ENCODE data around the gene GCH1.

Gene GCH1

DNA sequence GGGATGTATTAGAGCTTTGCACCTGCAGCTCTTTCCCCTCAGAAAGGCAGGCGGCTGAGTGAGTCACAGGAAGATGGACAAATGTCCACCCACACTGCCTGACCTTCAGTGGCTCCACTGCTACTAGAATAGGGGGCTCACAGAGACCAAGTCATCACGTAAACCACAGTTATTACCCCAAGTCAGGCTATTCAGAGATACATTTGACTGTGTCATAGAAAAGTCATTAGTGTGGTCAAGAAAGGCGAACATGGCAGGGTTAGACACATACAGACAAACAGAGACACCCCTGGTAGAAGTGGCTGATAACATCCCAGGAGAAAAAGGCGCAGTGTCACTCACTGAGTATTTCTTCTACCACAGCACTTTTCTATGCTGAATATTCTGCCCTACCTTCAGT is 36.0 kb downstream of the GCH1 start:
- DNase-seq (ENCODE audit: low read depth), result no peak

DNA sequence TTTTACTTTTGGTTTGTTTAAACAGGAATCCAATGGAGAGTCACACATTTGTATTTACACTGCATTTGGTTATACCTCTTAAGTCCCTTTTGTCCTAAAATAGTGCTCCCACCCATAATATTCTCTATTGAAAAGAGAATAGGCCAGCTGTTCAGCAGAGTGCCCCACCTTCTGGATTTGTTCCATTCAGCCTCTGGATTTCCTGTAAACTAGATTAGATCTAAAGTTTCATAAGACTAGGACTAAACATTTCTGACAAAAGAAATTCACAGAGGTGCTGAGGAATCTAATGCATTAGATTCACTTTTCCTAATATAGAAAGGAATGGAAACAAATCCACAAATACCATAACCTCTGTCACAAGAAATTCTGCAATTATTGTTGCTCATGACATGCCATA is 38.1 kb downstream of the GCH1 start:
- DNase-seq (ENCODE audit: low read depth), result no peak

DNA sequence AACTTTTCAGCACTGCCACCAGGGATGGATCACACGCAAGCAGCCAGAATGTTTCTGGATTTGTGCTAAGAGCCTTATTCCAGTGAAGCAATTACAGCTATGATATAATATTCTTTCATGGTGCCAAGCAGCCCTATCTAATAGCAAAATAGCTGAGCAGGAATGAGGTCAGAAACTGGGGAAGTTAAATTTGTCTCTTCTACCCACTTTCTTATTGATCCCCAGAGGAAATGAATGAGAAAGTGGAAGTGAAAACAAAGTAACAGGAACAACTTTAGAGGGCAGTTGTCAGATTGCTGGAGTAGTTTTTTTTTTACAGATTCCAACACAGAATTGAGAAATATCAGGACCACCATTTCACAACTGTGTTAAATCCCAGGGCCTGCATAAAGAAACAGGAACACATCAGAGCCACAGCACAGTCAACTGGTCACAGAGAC is 44.8 kb downstream of the GCH1 start:
- DNase-seq (ENCODE audit: low read depth), result no peak

DNA sequence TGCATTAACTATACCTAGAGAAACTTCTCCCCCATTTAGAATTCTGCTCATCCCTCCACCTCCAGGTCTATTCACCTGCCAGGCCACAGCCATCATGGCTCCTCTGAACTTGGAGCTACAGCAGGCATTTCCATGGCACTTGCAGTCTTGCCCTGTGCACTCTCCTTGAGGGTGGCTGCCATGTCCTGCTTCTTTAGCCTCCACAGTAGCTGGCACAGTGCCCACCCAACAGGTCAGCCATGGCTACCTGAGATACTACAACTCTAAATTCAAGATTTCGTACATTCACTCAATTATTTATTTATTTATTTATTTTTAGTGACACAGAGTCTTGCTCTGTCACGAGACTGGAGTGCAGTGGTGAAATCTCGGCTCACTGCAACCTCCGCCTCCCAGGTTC is 46.5 kb downstream of the GCH1 start:
- DNase-seq (ENCODE audit: low read depth), result no peak

DNA sequence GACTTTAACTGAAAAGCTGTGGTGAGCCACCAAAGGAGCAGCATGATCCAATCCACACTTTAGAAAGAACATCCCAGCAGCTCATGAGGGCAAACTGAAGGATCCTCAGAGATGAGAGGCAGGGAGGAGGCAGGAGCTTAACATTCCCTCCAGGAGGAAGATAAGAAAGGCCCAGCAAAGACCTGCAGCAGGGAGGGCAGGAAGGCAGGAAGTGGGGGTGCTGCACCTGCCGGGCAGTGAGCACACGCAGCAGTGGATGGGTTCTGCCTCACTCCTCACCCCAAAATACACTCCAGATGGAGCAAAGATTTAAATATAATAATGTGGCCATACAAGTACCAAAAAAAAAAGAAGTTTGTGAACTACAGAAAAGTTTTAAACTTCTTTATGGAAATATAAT is 48.4 kb downstream of the GCH1 start:
- DNase-seq (ENCODE audit: low read depth), result no peak

DNA sequence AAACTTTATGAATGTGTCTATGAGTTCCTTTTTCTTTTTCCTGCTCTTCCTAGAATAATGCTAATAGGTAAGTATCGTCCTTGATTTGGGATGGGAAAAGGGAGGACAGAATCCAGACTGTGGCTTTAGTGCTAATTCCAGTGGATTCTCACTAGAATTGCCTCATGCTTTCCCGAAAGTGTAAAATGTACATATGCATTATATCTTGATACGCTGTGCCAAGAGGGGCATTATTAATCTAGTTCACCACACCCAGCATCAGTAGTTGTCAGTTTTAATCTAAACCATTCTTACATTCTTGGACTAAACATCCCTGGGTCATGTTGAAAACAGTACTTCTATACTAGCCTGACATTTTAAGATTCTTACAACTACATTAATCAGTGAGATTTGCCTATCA is 49.3 kb downstream of the GCH1 start:
- DNase-seq (ENCODE audit: low read depth), result no peak

DNA sequence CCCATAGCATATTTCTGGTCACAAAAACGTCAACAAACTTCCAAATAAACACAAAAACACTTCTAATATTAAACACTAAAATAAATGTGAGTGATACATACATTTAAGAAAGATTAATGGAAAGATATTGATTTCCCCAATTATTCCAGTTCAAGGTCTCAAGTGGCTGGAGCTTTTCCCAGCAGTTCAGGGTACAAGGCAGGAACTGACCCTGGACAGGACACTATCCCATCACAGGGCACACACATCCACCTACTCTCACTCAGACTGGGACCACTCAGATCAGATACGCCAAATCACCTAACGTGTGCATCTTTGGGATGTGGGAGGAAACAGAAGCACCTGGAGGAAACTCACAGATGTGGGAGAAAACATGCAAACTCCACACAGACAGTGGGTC is 50.4 kb downstream of the GCH1 start:
- DNase-seq (ENCODE audit: low read depth), result no peak

DNA sequence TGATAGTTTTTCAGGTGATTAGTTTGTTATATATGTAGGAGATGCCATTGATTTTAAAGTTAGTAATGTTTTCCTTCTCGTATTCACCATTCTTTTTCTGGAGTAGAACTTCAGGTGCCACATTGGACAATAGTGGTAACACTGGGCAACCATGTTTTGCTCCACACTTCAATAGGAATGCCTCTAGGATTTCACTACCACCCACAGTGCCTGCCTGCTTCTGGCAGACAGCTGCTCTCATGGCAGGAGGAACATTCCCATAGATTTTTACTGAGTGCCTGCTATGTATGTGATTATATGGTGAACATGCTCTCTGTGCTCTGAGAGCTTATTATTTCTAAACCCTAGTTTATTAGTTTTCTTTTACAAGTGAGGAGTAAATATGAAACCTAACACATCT is 53.7 kb downstream of the GCH1 start:
- DNase-seq (ENCODE audit: low read depth), result no peak

DNA sequence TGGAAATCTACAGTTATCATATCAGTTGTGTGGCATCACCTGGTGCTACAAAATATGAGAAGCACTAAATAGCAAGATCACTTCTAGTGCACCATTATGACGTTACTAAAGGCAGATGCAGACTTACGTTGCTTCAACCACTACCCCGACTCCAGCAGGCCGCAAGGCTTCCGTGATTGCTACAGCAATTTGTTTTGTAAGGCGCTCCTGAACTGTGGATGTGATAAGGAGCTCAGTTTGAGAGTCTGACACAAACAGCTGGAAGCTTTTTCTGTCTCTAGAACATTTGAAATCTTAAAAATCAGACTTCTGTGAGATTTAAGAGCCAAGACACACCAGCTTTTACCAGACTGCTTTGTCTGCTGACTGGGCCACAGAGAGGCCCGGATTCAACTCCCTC is 57.0 kb downstream of the GCH1 start:
- DNase-seq (ENCODE audit: low read depth), result no peak

DNA sequence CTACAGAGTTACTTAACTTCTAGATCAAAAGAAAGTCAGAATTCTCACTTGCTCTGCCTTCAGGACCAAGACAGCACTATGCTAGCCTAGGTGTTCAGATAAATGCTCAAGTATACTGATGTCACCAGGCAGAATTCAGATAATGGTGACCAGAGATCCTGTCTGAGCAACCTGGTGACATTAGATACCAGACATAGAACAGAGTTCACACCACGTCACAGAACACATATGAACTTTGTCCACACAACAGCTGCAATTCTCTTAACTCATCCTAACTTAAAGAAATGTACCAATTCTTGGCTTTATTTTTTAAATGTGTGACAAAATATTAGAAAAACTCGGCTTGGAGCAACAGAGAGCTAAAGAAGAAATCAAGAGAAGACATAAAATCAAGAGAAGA is 58.1 kb downstream of the GCH1 start:
- DNase-seq (ENCODE audit: low read depth), result no peak

DNA sequence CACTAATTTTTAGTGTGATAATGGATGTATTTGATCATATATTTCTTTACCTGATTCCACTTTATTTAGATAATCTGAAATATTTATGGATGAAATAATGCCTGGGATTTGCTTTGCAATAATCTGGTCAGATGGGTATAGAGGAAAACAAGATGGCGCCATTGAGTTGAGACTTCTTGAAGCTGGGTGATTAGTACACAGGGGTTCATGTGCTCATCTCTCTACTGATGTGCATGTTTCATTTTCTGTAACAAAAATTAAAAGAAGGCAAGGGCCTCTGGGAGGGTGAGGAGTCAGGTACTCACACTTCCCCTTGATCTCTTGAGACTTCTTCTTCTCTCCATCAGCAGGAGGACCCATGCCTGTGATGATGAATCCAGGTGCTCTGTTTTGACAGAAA is 61.8 kb downstream of the GCH1 start:
- DNase-seq (ENCODE audit: low read depth), result no peak

DNA sequence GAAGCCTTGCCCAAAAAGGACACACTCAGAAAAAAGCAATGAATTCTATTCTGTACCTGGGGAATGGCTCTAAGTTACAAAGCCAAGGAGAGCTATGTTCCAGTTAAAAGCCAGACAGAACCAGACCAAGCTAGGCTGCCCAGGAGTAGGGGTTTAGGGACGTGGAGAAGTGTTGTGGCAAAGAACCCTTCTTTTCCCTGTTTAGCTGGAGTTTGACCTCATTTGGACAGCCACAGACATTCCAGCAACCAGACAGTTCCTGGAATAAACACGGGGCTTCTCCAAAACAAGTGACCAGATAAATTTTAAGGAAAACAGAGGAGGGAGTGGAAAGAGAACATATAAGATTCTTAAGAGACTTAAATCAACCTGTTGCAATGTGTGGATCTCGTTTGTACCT is 62.3 kb downstream of the GCH1 start:
- DNase-seq (ENCODE audit: low read depth), result no peak

DNA sequence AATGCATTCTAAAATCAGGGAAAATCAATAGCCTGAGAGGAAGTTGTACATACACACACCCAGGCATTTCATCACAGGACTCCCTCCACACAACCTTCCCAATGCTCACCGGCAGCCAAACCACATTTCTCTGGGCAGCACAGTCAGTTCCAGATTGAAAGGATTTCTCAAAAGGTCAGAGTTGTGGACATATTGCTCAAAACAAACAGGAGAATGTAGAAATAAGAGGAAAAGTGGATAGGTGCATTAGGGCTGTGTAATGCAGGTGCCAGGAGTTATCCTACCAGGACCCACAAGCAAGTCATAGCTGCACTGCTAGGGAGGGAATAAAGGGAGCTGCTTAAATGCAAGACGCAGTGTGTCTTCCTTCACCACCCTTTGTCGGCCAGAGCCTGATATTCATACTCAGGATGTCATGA is 62.9 kb downstream of the GCH1 start:
- DNase-seq (ENCODE audit: low read depth), result no peak

DNA sequence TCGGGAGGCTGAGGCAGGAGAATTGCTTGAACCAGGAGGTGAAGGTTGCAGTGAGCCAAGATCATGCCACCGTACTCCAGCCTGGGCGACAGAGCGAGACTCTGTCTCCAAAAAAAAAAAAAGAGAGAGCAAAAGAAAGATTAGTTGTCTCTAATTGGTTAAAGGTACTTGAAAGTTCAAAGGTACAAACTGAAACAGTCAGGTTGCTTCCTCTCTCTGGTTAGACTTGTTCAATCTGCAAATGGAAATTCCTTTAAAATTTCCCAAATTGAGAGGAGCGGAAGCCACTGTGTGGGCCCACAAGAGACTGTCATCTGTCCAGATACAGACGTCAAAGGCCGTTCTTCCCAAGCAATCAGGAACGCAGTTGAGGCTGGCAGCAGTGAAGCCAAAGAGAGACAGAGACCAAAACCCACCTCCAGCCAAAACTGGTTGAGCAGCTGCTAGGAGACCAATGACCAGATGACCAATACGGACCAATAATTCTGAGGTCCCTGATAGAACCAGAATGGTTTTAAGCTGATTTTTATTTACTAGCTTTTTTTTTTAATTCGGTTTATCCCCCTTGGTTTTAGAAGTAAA is 63.6 kb downstream of the GCH1 start:
- no peak for DNase-seq (ENCODE audit: low read depth)

DNA sequence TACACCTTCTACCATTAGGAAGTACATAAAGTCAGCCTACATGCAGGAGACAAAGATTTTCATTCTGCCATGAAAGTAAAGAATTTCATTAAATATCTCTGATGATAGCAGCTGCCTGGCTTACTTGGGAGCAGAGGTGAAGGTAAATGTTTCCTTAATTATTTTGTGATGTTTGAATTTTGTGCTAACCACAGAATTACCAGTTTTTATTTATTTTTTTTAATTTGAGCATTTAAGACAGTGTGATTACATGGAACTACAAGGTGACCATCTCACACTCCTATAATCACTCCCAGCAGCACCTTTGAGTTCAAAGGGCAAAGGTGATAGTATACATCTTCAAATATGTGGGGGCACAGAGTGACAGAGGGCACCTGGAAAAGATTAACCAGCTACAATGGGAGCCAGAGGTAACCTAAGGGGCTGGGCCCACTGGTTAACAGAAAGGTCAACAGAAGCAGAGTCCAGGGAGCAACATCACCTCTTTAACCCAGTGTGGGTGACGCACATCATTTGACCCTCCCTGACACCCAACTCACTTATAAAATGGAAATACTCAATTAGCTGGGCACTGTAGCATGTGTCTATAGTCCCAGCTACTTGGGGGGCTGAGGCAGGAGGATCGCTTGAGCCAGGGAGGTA is 65.0 kb downstream of the GCH1 start:
- no peak for DNase-seq (ENCODE audit: low read depth)

DNA sequence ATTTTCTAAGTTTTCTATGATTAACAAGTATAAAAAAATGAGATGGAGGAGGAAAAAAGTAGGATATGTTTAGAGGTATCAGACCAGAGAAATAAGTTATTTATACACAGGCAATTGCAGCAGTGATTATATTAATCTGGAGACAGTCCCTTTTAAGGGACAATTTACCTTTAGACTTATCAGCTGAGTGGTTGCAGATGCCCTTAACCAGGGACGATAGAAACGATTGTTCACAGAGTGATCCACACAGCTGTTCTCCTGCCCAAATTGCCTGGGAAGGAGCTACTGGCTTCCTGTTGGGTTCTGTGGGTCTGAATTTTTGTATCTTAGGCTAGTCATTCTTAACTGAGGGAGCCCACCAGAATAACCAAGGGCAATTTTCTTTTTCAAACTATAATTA is 66.4 kb downstream of the GCH1 start:
- DNase-seq (ENCODE audit: low read depth), result no peak

DNA sequence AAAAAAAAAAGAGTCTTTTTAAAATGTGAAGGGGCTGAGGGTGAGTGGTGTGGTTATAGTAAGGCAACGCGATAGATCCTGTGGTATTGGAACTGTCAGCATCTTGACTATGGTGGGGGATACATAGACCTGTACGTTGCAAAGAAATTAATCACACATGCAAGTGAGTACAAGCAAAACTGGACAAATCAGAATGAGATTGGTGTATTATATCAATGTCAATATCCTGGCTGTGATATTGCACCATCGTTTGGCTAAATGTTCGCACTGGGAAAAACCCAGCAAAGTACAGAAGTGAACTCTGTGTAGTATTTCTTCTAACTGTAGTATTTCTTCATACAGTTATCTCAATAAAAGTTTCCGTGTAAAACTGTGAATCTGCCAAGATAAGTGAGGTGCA is 67.9 kb downstream of the GCH1 start:
- DNase-seq (ENCODE audit: low read depth), result no peak

DNA sequence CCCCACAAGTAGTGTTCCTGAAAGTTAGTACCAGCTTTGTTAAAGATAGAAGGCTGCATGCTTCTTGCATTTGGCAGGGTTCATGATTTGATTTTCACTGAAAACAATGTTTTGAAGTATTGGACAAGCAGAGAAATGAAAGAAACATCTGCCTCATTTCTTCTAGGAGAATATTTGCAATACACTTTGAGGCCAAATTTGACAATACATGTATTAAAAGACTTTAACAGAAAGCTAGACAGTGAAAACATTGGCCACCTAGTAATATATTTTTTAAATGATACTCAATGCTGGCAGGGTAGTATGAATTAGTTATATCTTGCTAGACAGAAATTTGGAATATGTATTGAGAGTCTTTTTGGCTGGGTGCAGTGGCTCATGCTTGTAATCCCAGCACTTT is 68.5 kb downstream of the GCH1 start:
- DNase-seq (ENCODE audit: low read depth), result no peak

DNA sequence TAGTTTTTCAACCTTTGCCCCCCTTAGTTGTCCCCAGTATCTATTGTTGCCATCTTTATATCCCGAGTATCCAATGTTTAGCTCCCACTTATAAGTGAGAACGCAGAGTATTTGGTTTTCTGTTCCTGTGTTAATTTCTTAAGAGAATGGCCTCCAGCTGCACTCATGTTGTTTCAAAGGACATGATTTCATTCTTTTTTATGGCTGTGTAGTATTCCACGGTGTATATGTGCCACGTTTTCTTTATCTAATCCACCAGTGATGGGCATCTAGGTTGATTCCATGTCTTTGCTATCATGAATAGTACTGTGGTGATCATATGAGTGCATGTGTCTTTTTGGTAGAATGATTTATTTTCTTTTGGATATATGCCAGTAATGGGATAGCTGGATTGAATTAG is 72.0 kb downstream of the GCH1 start:
- no peak for DNase-seq (ENCODE audit: low read depth)

DNA sequence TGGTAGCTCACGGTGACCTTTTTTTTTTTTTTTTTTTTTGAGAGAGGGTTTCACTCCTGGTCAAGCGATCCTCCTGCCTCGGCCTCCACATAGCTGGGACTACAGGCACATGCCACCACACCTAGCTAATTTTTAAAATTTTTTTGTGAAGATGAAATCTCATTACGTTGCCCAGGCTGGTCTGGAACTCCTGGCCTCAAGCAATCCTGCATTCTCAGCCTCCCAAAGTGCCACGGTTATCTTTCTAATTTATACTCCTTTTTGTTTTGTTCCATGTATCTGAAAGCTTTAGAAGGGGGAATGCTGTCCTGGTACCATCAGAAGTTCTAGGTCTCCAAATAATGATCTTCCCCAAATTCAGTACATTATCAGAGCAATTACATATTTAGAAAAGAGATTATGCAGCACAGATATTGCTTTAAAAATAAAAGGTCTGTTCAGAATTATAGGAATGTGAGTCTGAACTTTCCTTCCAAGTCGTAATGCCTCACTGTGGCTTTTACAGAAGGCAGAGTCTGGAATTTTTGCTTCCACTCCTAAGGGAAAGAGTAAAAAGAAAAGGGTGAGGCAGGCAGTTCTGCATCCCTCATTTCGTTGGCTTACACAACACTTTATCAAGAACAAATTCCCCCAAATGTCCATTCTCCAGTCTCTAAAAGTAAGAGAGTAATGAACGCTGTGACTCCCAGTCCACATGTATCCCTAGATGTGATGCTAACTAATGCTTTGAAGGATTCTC is 73.0 kb downstream of the GCH1 start:
- no peak for DNase-seq (ENCODE audit: low read depth)

DNA sequence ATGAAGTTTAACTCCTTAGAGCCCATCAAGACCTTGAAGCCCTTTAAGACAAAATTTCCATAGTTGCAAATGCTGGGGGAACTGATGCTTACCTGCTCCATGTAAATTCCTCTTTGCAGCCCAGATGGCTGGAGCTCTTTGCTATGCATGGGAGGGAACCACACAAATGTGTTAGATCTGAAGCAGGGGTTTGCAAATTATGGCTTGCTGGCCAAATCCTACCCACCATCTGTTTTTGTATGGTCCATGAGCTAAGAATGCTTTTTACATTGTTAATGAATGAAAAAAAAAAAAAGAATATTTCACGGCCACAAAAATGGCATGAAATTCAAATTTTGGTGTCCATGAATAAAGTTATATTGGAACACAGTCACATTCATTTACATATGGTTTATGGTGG is 74.6 kb downstream of the GCH1 start:
- DNase-seq (ENCODE audit: low read depth), result no peak

DNA sequence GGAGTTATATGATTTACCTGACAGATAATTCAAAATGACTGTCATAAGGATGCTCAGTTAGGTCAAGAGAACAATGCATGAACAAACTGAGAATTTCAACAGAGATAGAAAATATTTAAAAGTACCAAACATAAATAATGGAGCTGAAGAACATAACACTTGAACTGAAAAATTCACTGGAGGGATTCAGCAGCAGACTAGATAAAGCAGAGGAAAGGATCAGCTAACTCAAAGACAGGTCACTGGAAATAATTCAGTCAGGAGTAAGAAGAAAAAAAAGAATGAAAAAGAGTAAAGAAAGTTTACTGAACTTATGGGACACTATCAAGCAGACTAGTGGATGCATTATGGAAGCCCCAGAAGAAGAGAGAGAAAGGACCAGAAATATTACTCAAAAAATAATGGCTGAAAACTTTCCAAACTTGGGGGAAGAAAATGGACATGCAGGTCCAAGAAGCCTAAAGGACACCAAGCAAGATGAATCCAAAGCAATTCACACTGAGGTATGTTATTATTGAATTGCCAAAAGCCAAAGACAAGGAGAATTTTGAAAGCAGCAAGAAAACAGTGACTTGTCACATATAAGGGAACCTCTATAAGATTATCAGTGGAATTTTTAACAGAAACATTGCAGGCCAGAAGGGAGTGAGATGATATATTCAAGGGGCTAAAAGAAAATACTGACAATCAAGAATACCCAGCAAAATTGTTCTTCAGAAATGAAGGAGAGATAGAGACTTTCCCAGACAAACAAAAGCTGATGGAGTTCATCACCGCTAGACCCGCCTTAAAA is 78.7 kb downstream of the GCH1 start:
- no peak for DNase-seq (ENCODE audit: low read depth)

DNA sequence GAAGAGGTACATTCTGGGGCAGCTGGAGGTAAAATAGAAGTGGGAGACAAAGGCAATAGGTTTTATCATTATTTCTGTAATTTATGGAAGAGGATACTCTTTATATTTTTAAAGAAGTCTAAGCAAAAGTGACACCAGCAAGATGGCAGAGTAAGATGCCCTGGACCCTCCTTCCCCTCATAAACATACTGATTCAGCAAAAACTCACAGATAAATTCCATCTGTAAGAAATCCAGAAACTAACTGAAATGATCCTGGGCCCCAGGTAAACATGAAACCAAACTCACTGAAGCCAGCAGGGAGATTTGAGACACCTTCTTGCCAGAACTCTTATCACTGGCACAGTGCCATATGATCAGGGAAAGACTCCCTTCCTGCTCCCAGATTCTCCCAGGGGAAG is 79.9 kb downstream of the GCH1 start:
- DNase-seq (ENCODE audit: low read depth), result no peak
